ENCODE results near the gene TMEM235. TPM values are rescaled to one million over a fixed set of nuclear protein-coding genes. Genes with fewer than 3 reads are reported as not detected.

TMEM235 gene
- not detected in 5 replicates for total RNA-seq (2022; extraction: Qiagen RNA extraction; ENCODE audit: low read depth)

DNA sequence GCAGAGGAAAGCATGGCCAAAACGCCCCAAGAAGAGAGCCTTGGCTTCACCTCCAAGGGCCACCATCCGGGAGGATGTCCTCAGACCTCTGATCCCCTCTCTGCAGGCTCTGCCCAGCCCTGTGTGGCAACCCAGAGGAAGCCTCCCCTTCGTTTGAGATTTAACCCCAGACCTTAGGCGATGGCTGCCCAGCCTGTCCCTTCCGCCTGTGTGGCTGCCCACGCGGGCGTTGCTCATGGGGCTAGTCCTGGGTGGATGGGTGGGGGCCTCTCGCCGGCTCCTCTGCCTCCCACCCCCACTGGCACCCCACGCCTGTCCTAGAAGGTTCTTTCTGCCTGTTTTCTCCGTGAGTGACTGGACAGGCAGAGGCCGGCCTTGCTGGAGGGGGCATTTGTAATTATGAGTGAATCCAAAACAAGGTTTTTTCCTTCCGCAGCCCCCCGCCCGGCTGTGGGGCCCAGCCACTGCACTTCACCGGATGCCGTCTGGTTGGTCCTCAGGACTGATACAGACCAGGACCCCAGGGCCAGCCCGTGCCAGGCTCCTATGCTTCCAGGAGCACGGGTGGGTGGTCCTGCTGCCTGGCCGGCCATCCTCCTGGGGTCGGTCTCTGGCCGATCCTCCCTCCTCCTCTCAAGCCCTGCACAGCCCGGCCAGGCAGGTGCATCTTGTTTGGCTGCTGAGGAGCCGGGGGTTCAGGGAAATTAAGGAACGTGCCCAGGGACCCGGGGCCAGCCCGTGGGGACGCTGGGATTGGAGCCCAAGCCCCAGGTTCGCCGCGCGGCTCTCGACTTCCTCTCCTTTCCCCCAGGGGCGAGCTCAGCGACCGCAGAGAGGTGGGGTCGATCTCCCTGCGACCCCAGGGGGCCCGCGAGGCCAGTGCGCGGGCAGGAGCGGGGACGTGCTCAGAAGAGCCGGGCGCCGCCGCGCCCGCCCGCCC lies at the start of gene TMEM235:
Gene TMEM235 (plus strand): TSS at position 636 of the 940 bp plus-strand sequence. CDS start 393 bp downstream, outside the sequence.

DNA sequence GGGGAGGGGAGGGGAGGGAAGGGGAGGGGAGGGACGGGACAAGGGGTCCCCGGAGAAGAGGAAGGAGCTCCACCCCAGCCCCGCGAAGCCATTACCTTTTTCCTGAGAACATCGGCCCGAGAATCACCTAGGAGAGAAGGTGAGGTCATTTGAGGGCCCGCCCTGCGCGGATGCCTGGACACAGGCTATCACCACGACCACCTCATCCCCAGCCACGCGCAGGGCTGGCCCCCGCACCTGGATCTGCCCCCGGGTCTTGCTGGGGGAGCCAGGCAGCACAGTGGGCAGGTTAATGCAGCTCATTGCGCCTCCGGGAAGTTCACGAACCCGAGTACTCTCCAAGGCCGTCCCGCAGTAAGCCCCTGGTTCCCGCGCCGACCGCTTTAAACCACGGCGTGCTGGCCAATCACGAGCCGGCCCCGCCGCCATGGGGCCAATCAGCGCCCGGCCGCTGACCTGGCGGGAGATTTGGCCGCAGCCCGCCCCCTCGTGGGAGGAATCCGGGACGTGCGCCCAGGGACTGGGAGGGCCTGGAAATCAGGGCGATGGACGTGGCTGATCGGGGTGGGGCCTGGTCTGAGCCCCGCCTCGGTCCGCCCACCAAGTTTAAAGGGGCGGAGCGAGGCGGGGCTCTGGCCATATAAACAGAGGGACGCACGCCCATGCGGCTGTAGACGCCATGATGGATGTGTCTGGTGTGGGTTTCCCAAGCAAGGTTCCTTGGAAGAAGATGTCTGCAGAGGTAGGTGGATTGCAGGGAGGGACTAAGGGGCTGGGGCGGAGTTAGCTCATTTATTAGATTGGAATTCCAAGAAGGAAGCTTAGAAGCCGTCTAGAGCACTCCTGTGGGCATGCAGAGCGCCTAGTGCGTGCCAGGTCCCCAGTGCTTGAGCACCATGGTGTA lies 44.5 kb upstream of the TMEM235 start, which contains the start of the genes AFMID and TK1:
Gene AFMID (plus strand): TSS at position 671 of the 904 bp plus-strand sequence. CDS start 9 bp downstream, at position 680.
Gene TK1 (minus strand): TSS at position 361 of the 904 bp plus-strand sequence. CDS start 58 bp downstream, at position 303.

DNA sequence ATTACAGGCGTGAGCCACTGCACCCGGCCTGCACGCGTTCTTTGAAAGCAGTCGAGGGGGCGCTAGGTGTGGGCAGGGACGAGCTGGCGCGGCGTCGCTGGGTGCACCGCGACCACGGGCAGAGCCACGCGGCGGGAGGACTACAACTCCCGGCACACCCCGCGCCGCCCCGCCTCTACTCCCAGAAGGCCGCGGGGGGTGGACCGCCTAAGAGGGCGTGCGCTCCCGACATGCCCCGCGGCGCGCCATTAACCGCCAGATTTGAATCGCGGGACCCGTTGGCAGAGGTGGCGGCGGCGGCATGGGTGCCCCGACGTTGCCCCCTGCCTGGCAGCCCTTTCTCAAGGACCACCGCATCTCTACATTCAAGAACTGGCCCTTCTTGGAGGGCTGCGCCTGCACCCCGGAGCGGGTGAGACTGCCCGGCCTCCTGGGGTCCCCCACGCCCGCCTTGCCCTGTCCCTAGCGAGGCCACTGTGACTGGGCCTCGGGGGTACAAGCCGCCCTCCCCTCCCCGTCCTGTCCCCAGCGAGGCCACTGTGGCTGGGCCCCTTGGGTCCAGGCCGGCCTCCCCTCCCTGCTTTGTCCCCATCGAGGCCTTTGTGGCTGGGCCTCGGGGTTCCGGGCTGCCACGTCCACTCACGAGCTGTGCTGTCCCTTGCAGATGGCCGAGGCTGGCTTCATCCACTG lies 17.3 kb upstream of the TMEM235 start, which contains the start of gene BIRC5:
Gene BIRC5 (plus strand): TSS at position 238 of the 690 bp plus-strand sequence. CDS start 64 bp downstream, at position 302.

Other genes starting within 250 kb of the TMEM235 start
- gene TMC6, start 102.9 kb upstream of the TMEM235 start, total RNA-seq (2022; extraction: Qiagen RNA extraction; ENCODE audit: low read depth) = 8.5 to 11.4 TPM (median 10.5 TPM) in 5 replicates
- gene TMC8, start 100.9 kb upstream of the TMEM235 start, total RNA-seq (2022; extraction: Qiagen RNA extraction; ENCODE audit: low read depth) = 0.22 to 0.43 TPM (median 0.38 TPM) in 5 replicates
- gene C17orf99, start 85.2 kb upstream of the TMEM235 start, total RNA-seq (2022; extraction: Qiagen RNA extraction; ENCODE audit: low read depth) = not detected in 5 replicates
- gene SYNGR2, start 63.0 kb upstream of the TMEM235 start, total RNA-seq (2022; extraction: Qiagen RNA extraction; ENCODE audit: low read depth) = 110 to 207 TPM (median 195 TPM) in 5 replicates
- gene TK1, start 44.6 kb upstream of the TMEM235 start, total RNA-seq (2022; extraction: Qiagen RNA extraction; ENCODE audit: low read depth) = 213 to 277 TPM (median 227 TPM) in 5 replicates
- gene AFMID, start 44.3 kb upstream of the TMEM235 start, total RNA-seq (2022; extraction: Qiagen RNA extraction; ENCODE audit: low read depth) = 41.9 to 63.1 TPM (median 42.2 TPM) in 5 replicates
- gene BIRC5, start 17.4 kb upstream of the TMEM235 start, total RNA-seq (2022; extraction: Qiagen RNA extraction; ENCODE audit: low read depth) = 101 to 114 TPM (median 110 TPM) in 5 replicates
- 33.3 to 47.2 TPM (median 40.3 TPM) in 5 replicates for gene SOCS3, start 128.4 kb downstream of the TMEM235 start, total RNA-seq (2022; extraction: Qiagen RNA extraction; ENCODE audit: low read depth)
- gene PGS1, start 147.0 kb downstream of the TMEM235 start, total RNA-seq (2022; extraction: Qiagen RNA extraction; ENCODE audit: low read depth) = 21.8 to 28.7 TPM (median 28.0 TPM) in 5 replicates